Smooth muscle cell of the pulmonary artery (primary cell): Measurements from ENCODE around the gene TTC5. TPM values are rescaled to one million over a fixed set of nuclear protein-coding genes. Genes with fewer than 3 reads are reported as not detected.

Experiments
- total RNA-seq: library from RNA; depleted of rRNA; stranded (reverse); fragments of >200 nt; gene quantifications from 2 replicates; pipeline ENCODE4 v1.2.3, GENCODE V29; 2014

TTC5 gene, protein sequence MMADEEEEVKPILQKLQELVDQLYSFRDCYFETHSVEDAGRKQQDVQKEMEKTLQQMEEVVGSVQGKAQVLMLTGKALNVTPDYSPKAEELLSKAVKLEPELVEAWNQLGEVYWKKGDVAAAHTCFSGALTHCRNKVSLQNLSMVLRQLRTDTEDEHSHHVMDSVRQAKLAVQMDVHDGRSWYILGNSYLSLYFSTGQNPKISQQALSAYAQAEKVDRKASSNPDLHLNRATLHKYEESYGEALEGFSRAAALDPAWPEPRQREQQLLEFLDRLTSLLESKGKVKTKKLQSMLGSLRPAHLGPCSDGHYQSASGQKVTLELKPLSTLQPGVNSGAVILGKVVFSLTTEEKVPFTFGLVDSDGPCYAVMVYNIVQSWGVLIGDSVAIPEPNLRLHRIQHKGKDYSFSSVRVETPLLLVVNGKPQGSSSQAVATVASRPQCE
- total RNA-seq = 16.2 and 17.1 TPM in 2 replicates

DNA sequence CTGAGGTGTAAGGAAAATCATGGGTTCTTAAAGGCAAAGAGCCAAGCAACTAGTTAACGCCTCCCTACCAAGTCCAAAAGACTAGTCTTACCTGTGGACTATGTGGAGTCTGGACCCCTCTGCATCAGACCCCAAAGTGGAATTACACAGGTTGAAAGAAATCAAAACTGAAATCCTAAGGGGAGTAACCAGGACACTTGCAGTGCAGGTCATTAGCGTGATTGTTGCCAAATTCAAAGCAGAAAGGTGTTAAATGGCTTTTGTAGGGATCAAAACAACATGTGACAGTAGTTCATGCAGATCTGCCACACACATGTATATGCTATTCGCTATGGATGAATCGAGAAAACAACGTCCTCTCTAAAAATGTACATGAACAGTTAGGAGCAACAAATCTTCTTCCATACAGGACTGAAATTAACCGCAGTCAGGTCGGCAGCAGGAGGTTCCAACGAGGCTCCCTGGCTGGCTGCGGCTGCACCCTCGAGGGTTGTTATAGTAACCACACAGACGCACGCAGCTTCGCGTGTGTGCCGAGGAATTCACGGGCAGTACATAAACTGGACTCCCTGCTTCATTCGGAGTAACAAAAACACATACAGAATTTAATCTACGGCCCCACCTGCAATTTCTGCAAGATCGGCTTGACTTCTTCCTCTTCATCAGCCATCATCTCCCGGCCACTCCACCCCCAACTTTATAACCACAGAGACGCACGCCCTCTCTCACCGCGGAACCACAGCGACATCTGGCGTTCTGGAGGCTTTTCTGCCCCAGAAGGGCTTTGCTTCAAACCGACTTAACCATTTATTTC, at the start of gene TTC5:
TSS of gene TTC5 (minus strand) at position 687 of the 814 bp plus-strand sequence. CDS start at position 673, 14 bp downstream.

GRCh38 chr14:20343092-20343861, 37.5 kb upstream of the TTC5 start, which contains the start of gene PARP2:
PARP2 (plus strand) TSS chr14:20343635; CDS start chr14:20343642, 7 bp downstream.

GRCh38 chr14:20332788-20333493, 27.2 kb upstream of the TTC5 start, which contains the start of gene CCNB1IP1:
CCNB1IP1 (minus strand) TSS chr14:20333279; CDS start chr14:20316523, 16,756 bp downstream.

Other genes starting within 250 kb of the TTC5 start
- gene OR4L1, start 245.9 kb downstream of the TTC5 start, total RNA-seq = not detected in 2 replicates
- not detected in 2 replicates for gene OR4K17, start 195.2 kb downstream of the TTC5 start, total RNA-seq
- gene OR4N5, start 167.1 kb downstream of the TTC5 start, total RNA-seq = not detected in 2 replicates
- not detected in 2 replicates for gene OR11G2, start 115.1 kb downstream of the TTC5 start, total RNA-seq
- not detected in 2 replicates for gene OR11H6, start 82.2 kb downstream of the TTC5 start, total RNA-seq
- gene OR11H7, start 77.0 kb downstream of the TTC5 start, total RNA-seq = not detected in 2 replicates
- not detected in 2 replicates for gene OR11H4, start 66.7 kb downstream of the TTC5 start, total RNA-seq
- 34.1 and 36.6 TPM in 2 replicates for gene CCNB1IP1, start 27.3 kb upstream of the TTC5 start, total RNA-seq
- 6.3 and 6.9 TPM in 2 replicates for gene PARP2, start 37.7 kb upstream of the TTC5 start, total RNA-seq
- 31.5 and 35.2 TPM in 2 replicates for gene TEP1, start 107.5 kb upstream of the TTC5 start, total RNA-seq
- gene KLHL33, start 130.2 kb upstream of the TTC5 start, total RNA-seq = 0.03 and 0.07 TPM in 2 replicates
- 20.0 and 20.4 TPM in 2 replicates for gene OSGEP, start 148.9 kb upstream of the TTC5 start, total RNA-seq
- 38.8 and 55.3 TPM in 2 replicates for gene APEX1, start 149.3 kb upstream of the TTC5 start, total RNA-seq
- 17.9 and 22.4 TPM in 2 replicates for gene PIP4P1, start 155.5 kb upstream of the TTC5 start, total RNA-seq
- 11.5 and 34.8 TPM in 2 replicates for gene PNP, start 163.5 kb upstream of the TTC5 start, total RNA-seq
- not detected in 2 replicates for gene RNASE10, start 199.6 kb upstream of the TTC5 start, total RNA-seq